HG03103 (cell line): ENCODE results near the gene REG1B.

Experiments used
- ATAC-seq: cut with Tn5 transposase; IDR thresholded peaks from one replicate; pipeline ENCODE4 v1.9.1; 2021; ENCODE audit warnings: low read depth; ENCODE audit not compliant: unreplicated experiment

The REG1B gene, protein sequence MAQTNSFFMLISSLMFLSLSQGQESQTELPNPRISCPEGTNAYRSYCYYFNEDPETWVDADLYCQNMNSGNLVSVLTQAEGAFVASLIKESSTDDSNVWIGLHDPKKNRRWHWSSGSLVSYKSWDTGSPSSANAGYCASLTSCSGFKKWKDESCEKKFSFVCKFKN

DNA sequence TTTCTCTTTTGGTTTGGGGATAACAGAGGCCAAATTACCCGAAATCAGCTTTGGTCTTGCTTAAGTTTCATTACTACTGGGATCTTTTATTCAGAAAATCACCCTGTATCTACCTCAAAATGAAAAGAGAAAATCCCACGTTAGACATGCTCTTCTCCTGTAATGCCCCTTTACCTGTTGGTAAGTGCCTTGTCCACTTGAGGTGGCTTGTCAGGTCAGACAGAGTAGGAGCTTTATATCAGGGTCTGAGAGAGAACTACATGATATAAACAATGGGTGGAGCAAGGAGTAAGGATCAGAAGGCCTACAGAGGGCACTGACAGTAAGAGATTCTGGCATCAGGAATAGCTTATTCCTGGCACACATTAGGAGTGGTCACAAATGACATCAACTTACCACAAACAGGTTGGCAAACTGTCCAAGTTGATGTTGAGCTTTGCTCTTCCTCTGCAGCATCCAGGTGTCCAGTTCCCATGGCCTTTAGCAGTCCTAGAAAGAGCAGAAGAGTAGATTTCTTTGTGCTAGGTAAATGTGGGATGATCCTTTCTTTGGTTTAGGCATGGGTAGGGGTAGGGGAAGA lies at the start of gene REG1B:
REG1B (minus strand) TSS at position 209 of the 580 bp plus-strand sequence. CDS start 381 bp downstream, outside the sequence.
- no peak for ATAC-seq

DNA sequence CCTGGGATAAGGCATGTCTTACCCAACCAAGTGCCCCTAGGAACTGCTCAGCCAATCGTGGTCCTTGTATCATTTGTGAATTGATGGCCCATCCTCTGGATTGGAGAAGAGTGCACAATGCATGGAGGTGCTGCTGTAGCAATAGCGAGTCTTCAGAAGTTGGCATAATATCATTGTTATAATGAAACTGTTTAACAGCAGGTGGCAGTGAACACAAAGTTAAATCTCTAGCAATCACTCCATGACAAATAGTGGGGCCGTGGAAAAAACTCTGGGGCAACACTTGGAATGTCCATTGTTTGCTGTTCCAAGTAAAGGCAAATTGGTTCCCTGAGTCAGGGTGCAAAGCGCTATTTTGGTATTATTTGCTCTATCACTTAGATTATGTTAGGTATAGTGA lies 43.9 kb upstream of the REG1B start:
- no peak for ATAC-seq

DNA sequence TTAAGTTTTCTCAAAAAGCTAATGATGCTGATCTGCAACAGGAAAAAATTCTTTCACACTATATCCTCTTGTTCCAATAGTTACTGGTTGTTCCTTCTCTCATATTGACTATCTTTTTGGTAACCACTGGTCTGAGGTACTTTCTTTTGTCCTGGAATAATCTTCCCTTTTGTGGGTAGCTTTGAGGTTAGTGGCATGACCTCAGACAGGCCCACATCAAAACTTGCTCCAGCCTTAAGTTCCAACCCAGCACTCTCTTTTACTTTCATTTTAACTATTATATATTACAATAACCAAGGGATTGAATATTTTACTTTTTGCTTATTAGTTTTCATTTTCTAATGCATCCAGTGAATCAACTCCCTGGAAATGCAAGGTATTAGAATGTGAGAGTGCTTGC lies 42.0 kb upstream of the REG1B start:
- ATAC-seq, result no peak

DNA sequence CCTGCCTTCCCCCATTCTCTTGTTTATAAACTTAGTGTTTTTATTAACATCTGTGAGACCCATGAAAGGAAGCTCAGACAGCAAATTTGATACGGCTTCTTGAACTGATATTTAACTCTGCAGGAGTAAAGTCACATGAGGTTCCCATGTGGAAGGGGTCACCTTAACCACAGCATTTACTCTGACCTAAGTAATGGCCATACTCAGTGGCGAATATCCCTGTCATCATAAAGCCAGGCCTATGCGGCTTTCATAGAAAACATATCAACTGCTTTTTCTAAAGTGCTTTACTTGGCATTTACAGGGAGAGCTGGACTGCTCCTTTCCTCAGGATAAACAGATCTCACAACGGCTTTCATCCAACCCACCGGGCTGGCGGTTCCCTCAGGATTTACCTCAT lies 41.5 kb upstream of the REG1B start:
- no peak for ATAC-seq

DNA sequence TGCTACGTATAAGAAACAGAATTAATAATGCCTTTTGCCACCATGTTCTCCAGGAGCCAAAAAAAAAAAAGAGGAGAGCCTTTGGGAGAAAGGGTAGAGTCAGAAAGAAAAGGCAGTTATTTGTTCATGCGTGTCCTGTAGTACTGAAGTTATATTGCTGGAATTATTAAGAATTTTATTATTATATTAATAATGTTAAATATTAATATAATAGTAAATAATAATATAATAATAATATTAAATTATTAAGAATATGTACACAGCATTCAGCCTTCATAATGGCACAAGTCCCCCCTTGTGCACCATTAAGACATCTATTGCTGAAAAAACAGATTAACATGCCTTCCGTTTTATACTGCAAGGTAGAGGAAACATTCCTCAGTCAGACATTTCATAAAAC lies 40.6 kb upstream of the REG1B start:
- ATAC-seq, result no peak

DNA sequence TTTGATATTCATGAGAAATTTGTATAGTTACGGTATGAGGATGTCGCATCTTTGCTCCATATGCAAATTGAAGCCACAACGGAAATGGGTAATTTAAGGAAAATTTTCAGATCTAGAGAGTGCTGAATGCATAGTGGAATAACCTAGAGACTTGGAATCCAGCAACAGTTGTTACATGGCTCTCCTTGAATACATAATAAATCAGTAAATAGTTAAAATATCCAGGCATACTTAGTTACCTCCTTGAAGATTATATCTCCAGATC lies 37.9 kb upstream of the REG1B start:
- ATAC-seq, result no peak

DNA sequence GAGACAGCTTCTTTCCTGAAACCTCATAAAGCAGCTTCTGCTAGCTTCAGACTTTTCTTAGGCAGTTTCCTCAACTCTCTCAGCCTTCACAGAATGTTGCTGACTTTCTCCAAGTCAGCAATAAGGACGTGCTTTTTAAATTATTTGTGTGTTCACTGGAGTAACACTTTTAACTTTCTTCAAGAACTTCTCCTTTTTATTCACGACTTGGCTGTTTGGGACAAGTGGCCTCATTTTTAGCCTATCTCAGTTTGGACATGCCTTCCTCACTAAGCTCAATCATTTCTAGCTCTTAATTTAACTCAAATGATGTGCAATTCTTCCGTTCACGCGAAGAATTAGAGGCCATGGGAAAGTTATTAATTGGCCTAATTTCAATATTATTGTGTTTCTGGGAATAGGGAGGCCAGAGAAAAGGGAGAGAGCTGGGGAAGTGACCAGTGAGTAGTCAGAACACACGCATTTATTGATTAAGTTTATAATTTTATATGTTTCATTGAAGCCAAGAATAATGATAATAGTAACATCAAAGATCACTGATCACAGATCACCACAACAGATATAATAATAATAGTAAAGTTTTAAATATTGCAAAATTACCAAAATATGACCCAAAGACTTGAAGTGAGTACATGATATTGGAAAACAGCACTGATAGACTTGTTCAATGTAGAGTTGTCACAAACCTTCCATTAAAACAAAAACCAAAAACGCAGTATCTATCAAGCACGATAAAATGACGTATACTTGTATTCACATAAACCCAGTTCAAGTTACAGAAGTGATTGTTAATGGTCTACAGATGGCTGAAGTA lies 37.3 kb upstream of the REG1B start:
- no peak for ATAC-seq

DNA sequence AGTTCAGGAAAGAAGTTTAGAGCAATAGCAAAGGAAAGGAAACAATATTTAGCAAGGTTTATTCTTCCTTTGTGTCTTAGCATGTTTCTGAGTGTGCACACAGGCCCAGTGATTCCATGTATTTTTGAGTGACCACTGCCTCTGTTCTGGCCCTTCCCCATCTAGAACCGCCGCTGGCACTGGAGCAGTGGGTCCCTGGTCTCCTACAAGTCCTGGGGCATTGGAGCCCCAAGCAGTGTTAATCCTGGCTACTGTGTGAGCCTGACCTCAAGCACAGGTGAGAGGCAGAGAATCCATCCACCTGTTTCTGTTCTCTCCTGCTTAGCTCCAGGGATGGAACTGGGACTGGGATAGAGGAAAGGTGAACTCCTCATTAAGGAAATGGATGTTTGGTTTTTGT lies 34.9 kb upstream of the REG1B start:
- no peak for ATAC-seq

DNA sequence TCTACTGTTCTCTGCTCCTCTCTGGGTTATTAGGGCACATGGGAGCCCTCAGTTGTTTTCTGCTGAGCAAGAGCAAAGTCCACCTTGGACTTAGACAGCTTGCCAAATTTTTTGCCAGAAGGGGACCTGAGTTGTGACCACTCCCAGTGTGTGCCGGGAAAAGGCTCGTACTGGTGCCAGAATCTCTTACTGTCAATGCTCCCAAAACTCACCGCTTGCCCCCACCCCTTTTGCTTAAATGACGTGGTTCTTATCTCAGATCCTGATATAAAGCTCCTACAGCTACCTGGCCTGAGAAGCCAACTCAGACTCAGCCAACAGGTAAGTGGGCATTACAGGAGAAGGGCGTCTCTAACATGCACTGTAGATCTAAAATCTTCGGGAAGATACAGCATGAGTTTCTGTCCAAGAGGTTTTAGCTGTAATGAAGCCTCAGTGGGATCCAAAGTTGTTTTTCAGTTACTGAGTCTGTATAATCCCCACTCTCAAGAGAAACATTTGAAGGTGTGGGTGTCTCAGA lies 32.5 kb upstream of the REG1B start, which contains the start of gene REG1A:
REG1A (plus strand) TSS at position 295 of the 520 bp plus-strand sequence. CDS start 374 bp downstream, outside the sequence.
- no peak for ATAC-seq

DNA sequence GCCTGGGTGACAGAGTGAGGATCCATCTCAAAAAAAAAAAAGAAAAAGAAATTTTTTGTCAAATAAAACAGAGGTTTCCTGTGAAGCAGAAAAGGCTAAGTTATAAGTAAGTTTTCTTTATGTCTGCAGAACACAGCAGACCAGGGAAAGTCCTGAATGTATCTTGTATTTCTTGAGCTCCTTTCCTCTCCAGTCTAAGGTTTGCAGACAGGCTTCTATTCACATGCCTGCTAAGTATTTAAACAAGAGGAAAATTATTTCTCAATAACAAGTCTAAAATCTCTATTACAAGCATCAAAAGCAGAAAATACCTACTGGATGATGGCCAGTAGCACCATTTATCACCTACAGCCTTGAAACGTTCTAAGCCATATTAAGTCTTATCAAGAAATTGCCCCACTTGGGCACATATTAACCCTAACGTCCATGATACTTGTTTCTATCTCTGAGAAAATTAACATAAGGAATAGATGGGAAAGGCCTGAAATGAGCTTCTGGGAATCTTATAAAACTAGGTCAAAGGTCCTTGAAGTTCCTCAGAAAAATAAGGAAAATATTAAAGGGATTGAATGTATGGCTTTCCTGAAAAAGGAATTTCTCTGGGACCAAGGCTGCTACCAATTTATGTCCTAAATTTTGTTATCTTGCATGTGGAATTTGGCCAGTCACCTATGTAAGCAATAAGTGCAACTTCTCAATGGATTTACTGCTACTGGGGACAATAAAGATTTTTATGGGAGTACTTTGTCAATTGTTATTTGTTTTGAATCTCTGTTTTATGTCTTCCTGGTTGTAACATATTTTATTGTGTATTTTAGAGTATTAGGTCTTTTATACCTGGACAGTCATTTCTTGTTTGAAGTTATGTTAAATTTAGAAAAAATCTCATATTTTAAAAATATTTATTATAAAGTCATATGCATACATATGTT lies 29.5 kb upstream of the REG1B start:
- no peak for ATAC-seq

DNA sequence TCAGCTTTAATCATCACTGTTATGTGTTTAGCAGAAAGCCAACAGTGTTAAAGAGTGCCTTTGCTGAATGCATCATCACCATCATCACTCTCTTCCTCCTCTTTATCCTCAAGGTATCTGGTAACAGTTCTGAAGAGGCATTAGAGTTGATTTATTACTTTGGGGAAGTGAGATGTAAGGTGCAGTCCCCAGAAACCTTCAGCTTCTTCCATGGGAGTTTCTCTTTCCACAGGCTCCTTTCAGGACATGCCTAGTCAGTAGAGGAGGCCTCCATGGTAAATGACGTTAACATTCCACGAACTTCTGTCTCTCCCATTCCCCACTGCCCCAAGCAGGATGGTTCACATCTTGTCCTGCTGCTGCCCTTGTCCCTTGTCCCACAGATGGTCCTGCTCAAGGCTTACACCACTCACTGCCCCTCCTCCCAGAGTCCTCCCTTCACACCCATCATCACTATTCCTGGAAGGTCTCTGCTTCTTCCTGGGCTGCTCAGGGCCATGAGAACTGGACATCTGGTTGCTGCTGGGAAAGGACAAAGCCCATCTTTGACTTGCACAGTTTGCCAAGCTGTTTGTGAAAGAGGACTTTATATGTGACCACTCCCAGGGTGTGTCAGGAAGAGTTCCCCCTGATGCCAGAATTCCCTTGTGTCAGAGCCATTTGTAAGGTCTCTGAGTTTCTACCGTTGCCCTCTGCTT lies 27.2 kb upstream of the REG1B start:
- no peak for ATAC-seq

DNA sequence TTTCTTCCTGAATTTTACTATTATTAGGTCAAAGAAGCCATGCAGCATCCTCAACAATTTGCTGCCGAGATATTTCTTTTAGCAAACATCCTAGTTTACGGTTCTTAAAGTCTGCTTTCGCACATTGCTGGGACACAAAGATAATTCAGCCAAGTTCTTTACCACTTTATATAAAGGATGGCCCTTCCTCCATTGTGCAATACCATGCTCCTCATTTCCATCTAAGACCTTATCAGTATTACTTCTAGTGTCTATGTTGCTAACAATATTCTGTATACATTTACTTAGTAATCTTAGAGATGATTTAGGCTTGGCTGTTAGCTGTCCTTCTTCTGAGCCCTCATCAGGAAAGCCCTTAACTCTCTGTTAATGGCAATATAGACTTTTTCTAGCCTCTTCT lies 24.5 kb upstream of the REG1B start:
- no peak for ATAC-seq

DNA sequence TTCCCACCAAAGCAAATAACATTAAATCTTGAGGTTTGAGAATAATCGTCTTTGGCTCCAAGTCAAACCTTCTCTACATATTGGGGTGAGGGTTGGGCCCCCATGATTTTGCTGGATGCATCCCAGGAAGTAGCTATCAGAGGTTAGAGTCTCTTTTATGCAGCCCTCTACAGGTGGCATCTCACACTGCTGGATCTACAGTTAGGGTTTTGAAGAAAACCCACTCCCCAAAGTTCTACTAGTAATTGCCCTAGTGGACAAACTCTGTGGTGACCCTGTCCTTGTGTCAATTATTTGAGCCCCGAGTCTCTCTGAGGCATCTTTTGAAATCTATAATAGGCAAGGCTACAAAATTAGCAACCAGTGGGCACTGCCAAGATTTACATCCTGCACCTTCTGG lies 17.5 kb upstream of the REG1B start:
- ATAC-seq, result no peak

DNA sequence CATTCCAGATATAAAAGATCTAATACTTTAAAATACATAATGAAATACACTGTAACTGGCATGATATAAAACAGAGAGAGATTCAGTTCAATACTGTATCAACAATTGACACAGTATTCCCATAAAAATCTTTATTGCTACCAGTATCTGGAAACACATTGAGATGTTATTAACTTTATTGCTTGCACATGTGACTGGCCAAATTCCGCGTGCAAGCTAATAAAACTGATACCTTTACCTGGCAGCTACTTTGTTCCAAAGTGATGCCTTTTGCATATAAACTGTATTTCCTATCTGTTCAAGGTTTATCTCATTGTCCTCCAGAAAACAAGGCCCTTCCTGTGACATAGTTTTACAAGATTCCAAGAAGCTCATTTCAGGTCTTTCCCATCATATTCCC lies 15.4 kb upstream of the REG1B start:
- ATAC-seq, result no peak

DNA sequence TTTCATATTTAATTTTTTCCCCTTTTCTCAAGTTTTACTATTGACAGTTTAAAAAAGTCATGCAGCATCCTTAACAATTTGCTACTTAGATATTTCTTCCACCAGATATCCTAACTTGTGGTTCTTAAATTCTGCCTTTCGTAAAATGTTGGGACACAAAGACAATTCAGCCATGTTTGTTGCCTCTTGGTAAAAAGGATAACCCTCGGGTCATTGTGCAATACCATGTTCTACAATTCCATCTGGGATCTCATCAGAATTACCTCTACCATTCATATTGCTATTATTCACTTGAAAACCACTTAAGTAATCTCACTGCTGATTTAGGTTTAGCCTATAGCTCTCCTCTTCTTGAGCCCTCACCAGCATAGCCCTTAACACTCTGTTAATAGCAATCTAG lies 13.2 kb upstream of the REG1B start:
- ATAC-seq, result no peak

DNA sequence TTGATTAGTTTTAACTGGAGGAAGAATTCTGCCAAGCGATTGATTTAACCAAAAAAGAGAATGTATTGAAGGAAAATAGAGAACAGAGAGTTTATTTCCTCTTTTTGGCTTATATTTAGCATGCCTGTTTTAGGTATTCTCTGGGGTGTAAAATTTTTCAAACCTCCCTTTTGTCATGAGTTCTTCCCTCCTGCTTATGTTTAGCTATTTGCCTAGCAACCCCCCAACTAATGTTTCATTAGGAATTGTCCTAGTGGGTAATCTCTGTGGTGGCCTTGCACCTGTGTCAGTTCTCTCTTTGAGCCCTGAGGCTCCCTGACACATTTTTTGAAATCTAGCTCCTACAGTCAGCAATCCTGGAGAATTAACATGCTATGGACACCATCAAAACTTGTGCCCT lies 12.5 kb upstream of the REG1B start:
- no peak for ATAC-seq

DNA sequence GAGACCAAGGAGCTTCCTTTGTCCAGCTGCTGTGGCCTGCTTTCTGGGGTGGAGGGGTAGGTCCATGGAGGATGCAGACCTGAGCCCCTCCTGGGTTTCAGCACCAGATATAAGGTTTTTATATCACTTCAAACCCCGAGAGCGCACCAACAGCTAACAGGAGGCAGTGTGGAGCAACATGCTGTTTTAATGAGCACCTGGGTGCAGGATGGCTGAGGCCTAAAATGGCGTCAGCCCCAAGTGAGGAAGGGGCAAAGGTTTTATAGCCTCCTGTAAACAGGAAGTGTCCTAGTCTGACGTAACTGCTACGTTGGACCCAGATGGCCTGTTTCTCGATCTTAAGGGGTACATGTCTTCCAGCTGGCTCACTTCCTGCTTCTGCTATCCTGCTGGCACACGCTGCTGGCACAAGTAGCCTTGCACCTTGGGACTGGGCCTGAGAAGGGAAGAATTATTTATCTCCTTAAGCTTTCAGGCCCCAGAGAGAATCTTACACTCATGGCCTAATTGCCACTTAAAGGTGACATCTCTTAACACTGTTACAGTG lies 11.4 kb upstream of the REG1B start:
- no peak for ATAC-seq

DNA sequence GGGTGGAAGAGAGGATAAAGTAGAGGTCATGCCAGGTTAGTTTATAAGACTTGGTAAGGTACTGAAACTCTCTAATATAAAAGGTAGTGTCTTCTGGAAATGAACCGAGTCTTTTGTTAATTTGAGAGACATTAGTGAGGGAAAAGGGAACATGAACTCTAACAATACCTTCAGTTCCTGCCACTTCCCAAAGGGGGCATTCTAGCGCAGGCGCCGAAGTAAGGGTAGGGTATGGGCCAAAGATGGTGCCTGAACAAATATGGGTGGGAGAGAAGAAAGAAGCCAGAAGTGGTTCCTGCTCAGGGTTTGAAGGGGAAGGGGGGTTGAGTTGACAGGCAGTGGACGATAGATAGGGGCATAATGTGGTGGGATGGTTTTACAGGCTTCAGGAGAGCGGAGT lies 10.1 kb upstream of the REG1B start:
- ATAC-seq, result no peak

DNA sequence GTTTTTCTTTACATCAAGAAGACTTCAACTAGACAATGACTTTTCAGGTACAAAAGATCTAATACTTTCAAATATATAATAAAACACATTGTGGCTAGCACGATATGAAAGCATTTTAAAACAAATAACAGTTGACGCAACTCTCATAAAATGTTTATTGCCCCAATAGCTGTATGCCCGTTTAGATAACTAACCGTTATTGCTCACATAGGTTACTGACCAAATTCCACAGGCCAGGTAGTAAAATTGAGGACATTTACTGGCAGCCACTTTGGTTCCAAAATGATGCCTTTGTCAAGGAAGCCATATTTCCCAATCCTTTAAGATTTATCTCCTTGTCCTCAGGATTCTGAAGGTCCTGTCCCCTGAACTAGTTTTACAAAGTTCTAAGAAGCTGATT lies 2.9 kb upstream of the REG1B start:
- ATAC-seq, result no peak

DNA sequence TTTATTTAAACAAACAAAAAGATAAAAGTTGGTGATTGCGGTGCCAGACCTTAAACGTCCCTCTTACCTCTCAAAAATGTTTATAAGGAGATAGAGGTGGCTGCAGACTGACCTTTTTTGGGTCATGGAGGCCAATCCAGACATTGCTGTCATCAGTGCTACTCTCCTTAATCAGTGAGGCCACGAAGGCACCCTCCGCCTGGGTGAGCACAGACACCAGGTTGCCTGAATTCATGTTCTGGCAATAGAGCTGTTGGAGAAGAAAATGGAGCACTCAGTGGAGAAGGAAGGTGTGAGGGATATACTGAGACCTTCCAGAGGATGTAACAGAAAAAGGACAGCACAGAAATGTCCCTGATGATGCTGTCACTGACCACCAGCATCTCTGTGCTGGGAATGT lies 1.5 kb downstream of the REG1B start:
- no peak for ATAC-seq
